Calu3 (cell line): ENCODE results near the gene SCUBE3. TPM values are rescaled to one million over a fixed set of nuclear protein-coding genes. Genes with fewer than 3 reads are reported as not detected.

Experiments used
- BruUV-seq: library from RNA; stranded (reverse); fragments of 400-500 nt; replicated peaks from 2 replicates; lab custom pipeline; 2021; lab: Mats Ljungman, UMichigan
- CTCF ChIA-PET: fragments of 300-600 bp; sonication (Branson Sonifier 250); formaldehyde crosslinking; loops from one replicate; lab custom pipeline; 2022; ENCODE audit warnings: antibody characterized with exemption; lab: Charles Lee
- DNase-seq: peaks from one replicate; pipeline ENCODE4 v3.0.0; 2022
- H3K27ac Mint-ChIP-seq: one replicate; pipeline ENCODE4 v1.8.0; 2022; ENCODE audit warnings: mixed read lengths; ENCODE audit not compliant: unreplicated experiment
- H3K27me3 Mint-ChIP-seq: one replicate; pipeline ENCODE4 v1.8.0; 2022; ENCODE audit warnings: mixed read lengths; ENCODE audit not compliant: unreplicated experiment
- H3K36me3 Mint-ChIP-seq: one replicate; pipeline ENCODE4 v1.8.0; 2022; ENCODE audit warnings: mild to moderate bottlenecking, moderate library complexity, mixed read lengths; ENCODE audit not compliant: insufficient read depth, unreplicated experiment
- H3K4me1 Mint-ChIP-seq: one replicate; pipeline ENCODE4 v1.8.0; 2022; ENCODE audit warnings: mild to moderate bottlenecking, low read depth, mixed read lengths; ENCODE audit not compliant: unreplicated experiment
- H3K4me3 Mint-ChIP-seq: one replicate; pipeline ENCODE4 v1.8.0; 2022; ENCODE audit warnings: mild to moderate bottlenecking, low read depth, moderate library complexity, mixed read lengths; ENCODE audit not compliant: unreplicated experiment
- H3K9me3 Mint-ChIP-seq: one replicate; pipeline ENCODE4 v1.8.0; 2022; ENCODE audit warnings: low read depth, mixed read lengths; ENCODE audit not compliant: unreplicated experiment
- intact Hi-C: fragments of 100-400 bp; cut with micrococcal nuclease; formaldehyde crosslinking; loops from one replicate; pipeline ENCODE4 v1.10.0; 2022; ENCODE audit not compliant: unreplicated experiment
- total RNA-seq: library from RNA; stranded (reverse); gene quantifications from 2 replicates; pipeline ENCODE4 v1.2.3, GENCODE V29; 2022
- TF ChIP-seq, protein P1 (sequence below): fragments of 200-600 bp; IDR thresholded peaks from one replicate; pipeline ENCODE4 v1.8.0; 2022; ENCODE audit warnings: antibody characterized with exemption; ENCODE audit not compliant: unreplicated experiment

The SCUBE3 gene
- total RNA-seq, 1 experiment from 2014 or later = 0.47 TPM

DNA sequence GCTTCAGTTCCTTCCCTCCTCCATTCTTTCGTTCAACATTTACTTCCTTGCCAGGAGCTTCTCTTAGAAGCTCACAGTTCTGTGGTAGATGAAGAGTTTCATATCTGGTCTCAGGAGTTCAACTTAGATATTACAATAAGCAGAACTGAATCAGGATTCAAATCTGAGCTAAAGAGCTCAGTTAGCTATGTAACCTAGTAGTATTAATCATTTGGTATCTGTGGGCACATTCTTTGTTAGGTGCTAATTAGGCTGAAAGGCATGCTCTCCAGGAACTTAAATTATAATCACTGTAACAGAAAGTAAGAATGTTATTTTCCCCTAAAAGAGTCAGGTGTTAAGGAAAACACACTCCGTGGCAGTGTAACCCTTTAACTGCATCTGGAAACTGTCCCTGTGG lies 54.1 kb downstream of the SCUBE3 start:
- no peak for DNase-seq
- intact Hi-C loops = no loop called here
- Mint-ChIP-seq H3K9me3 (no peaks in the 10 kb centered on the region), H3K4me1 (peaks cover 23% of the 10 kb centered on the region), H3K27ac (no peak overlapping the region), H3K4me3 (no peak overlapping the region), H3K36me3 (no peaks in the 10 kb centered on the region), H3K27me3 (no peaks in the 10 kb centered on the region)
- CTCF ChIA-PET = no interaction called here
- TF ChIP-seq, protein P1, sequence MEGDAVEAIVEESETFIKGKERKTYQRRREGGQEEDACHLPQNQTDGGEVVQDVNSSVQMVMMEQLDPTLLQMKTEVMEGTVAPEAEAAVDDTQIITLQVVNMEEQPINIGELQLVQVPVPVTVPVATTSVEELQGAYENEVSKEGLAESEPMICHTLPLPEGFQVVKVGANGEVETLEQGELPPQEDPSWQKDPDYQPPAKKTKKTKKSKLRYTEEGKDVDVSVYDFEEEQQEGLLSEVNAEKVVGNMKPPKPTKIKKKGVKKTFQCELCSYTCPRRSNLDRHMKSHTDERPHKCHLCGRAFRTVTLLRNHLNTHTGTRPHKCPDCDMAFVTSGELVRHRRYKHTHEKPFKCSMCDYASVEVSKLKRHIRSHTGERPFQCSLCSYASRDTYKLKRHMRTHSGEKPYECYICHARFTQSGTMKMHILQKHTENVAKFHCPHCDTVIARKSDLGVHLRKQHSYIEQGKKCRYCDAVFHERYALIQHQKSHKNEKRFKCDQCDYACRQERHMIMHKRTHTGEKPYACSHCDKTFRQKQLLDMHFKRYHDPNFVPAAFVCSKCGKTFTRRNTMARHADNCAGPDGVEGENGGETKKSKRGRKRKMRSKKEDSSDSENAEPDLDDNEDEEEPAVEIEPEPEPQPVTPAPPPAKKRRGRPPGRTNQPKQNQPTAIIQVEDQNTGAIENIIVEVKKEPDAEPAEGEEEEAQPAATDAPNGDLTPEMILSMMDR = no peak
- BruUV-seq = no TSS peak

DNA sequence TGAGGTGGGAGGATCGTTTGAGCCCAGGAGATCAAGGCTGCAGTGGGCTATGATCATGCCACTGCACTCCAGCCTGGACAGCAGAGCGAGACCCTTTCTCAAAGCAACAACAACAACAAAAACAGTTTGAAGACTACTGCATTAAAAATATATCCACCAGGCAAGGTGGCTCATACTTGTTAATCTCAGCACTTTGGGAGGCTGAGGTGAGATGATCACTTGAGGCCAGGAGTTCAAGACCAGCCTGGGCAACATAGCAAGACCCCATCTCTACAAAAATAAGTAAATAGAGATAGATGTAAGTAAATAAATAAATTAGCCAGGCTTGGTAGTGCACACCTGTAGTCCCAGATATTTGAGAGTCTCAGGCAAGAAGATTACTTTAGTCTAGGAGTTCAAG lies 58.2 kb downstream of the SCUBE3 start:
- TF ChIP-seq, protein P1 = no peak
- no peak for DNase-seq
- CTCF ChIA-PET = no interaction called here

DNA sequence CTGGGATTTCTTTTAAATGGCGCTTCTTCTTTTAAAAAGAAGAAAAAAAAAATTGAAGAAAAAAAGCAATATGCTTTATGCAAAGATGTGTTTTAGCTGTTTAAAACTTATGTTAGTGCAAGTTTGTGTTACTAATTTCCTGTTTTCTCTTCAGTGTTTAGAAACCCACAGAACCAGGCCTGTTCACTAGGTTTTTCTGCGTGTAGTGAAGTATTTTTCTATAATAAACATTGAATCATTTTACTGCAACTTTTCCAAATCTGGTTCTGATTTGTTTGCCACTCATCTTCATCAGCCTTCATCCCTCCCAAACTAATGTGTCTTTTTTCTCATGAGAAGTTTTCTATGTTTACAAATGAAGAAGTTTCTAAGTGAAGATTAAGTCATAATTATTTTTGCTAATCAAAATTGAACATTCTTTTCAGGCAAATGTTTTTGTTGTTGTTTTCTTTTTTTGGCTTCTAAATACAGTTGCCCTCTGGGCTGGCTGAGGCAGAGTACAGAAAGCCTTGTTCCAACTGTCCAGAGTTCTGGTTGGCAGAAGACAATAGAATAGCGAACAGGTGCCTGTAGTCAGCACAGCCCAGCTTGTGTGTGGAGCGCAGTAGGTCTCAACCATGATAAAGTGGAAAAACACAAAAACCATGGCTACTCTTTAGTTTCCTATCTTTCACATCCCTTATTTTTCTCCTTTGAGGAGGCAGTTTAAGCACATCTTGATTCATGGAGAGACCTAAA lies 60.2 kb downstream of the SCUBE3 start:
- Mint-ChIP-seq H3K27ac (no peak overlapping the region), H3K27me3 (no peaks in the 10 kb centered on the region), H3K4me1 (no peaks in the 10 kb centered on the region), H3K36me3 (no peaks in the 10 kb centered on the region), H3K4me3 (no peak overlapping the region), H3K9me3 (no peaks in the 10 kb centered on the region)
- no peak for DNase-seq
- intact Hi-C loops = no loop called here
- CTCF ChIA-PET = interaction anchor here (1.3 kb wide), 1 partner anchor 15 kb away, joined by 3 read pairs; no protein-coding TSS in a partner anchor
- TF ChIP-seq, protein P1 = no peak
- BruUV-seq = no TSS peak

More for the DNA sequence above, 58.2 kb downstream of the SCUBE3 start:
- H3K36me3 Mint-ChIP-seq = no peaks in the 10 kb centered on the region
- no peaks in the 10 kb centered on the region for H3K9me3 Mint-ChIP-seq
- no peak overlapping the region for H3K4me3 Mint-ChIP-seq
- H3K27me3 Mint-ChIP-seq = no peaks in the 10 kb centered on the region
- H3K27ac Mint-ChIP-seq = no peak overlapping the region
- H3K4me1 Mint-ChIP-seq = no peaks in the 10 kb centered on the region
- intact Hi-C loops = no loop called here
- no TSS peak for BruUV-seq

DNA sequence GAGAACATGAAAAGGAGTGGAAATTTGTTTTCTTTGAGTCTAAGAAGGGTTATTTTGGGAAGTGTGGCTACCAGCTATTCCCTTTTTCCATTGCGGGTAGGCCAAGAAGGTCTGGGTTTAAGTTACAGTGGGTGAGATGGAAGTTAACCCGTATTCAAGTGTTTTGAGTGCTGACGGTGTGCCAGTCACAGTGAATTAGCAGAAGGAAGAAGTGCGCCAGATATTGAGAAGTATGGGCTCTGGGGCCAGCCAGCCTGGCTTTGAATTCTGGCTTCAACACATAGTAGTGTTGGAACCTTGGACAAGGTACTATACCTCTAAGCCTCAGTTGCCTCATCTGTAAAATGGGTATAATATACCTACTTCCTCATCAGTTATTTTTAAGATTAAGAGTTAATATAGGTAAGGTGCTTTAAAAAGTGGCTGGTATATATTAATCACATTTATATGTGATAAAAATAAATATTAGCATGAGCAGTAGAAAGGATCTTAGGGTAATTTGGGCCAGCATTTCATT lies 62.0 kb downstream of the SCUBE3 start:
- TF ChIP-seq, protein P1 = no peak
- Mint-ChIP-seq H3K27ac (no peak overlapping the region), H3K4me1 (no peaks in the 10 kb centered on the region), H3K36me3 (no peaks in the 10 kb centered on the region), H3K27me3 (no peaks in the 10 kb centered on the region), H3K4me3 (no peak overlapping the region), H3K9me3 (no peaks in the 10 kb centered on the region)
- no TSS peak for BruUV-seq
- CTCF ChIA-PET = interaction anchor here (1.2 kb wide), 1 partner anchor 18 kb away, joined by 3 read pairs; no protein-coding TSS in a partner anchor
- DNase-seq = no peak
- intact Hi-C loops = no loop called here
